Cardiac fibroblast (primary cell): ENCODE data around the gene RAB11B.
"Not testable (repeated sequence)": the region's sequence is repeated elsewhere in the genome, so short reads cannot be mapped to it uniquely, and the experiment has no call there.

Experiments
- DNase-seq, 2 donors: peaks; one replicate each; pipeline versions ENCODE4 v3.0.0 to v3.0.0-alpha.2; 2010; ENCODE audit warnings: low read depth in 2 of 2
- H3K4me3 ChIP-seq, 2 donors: replicated peaks in 1 of 2; 1 replicate in 1 of 2; 2 replicates in 1 of 2; pipeline ENCODE4 v1.5.1; 2011; ENCODE audit warnings: low read depth in 2 of 2, low read length in 2 of 2, mild to moderate bottlenecking in 2 of 2, moderate library complexity in 1 of 2
- CTCF ChIP-seq: IDR thresholded peaks from one replicate; pipeline ENCODE4 v1.5.1; 2011; ENCODE audit warnings: low read depth, mild to moderate bottlenecking, low read length, inconsistent platforms

The RAB11B gene

DNA sequence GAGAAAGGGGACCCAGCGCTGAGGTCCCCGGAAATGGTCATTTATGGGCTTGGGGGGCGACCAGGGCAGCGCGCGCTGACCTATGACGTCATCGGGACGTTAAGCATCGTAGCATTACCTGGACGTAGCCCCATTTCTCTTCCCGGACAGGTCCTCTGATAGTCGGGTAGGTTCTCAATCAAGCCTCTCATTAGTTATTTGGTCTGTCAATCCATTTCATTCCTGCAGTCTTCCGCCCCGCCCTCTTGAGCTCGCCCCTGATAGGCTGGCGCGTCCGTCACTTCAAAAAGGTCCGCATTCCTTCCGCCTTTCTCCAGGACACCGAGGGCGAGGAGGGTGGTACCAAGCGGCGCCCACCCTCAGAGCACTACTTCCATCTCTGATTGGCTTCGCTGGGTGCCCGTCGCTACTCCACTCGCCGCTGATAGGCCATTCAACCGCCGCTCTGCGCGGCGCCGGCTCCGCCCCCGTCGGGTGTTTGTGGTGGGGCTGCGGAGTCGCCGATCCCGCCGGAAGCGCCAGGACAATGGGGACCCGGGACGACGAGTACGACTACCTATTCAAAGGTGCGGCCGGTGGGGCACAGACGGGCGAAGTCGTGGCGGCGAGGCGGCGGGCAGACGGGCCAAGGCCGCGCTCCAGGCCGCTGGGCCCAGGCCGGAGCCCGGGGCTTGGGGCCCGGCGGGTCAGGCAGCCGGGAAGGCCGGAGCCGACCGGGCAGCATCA, at the start of gene RAB11B:
TSS of gene RAB11B (plus strand) at position 470 of the 726 bp plus-strand sequence. CDS start at position 527, 57 bp downstream.
- H3K4me3 ChIP-seq: peak within 1 kb of the TSS; percentile 63 to 73
- peak; percentile 100 for DNase-seq
- TF ChIP-seq CTCF: no peak

GRCh38 chr19:8341504-8341903, 48.7 kb upstream of the RAB11B start:
- not testable (repeated sequence) for DNase-seq, H3K4me3 ChIP-seq

DNA sequence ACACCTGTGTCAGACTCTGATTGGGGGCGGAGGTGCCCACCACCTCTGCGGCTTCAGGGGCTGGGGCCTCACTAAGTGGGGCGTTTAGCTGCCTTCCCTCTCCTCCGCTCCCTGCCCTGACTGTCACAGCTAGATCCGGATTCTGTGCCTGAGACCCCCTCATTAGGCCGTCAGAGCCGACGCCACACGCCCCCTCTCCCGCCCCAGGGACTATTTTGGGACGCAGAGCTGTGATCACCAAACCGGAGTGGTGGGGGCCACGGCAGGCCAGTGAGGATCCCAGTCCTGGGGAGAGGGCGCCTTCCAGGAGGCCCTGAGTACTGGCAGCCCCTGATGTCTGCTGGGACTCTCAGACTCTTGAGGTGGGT, 47.9 kb upstream of the RAB11B start:
- DNase-seq: no peak
- peak overlapping the region in 1 of 2 donors; percentile 21 for H3K4me3 ChIP-seq
- no peak for TF ChIP-seq CTCF

DNA sequence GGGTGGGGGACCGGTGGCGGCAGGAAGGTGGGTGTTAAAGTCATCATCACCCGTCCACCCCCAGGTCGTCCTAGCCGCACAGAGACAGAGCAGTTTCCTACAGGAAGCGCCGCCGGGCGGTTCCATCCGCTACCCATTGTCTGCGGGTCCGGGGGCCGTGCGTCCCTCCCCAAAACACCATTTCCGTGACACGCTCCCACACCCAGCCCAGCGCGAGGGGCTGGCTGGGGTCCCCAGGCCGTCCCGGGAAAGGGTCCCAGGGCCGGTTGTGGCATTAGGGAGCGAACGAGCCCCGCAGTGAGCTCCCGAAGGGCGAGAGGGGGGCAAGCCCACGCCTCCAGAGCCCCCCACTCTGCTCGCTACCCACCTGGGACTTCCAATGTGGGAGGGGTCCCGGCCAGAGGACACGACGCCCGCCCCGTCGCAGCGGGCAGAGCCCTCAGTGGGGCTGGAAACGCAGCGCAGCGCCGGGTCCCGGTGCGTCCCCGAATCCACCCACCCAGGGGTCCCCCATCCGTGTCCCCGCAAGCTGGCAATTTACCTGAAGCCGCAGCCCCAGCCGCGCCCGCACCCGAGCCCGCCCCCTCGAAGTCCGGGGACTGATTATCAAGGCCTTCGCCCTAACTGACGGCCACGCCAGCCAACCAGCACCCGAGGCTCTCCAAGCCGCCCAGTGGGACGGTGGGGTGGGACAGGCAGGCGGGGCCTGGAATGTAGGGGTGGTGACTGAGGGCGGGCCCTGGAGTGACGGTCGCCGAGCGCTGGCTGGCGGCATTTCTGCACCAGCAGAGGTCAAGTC, 47.3 kb upstream of the RAB11B start, which contains the start of gene KANK3:
TSS of gene KANK3 (minus strand) at position 579 of the 799 bp plus-strand sequence. CDS start 5,434 bp downstream, outside the sequence.
- no peak for TF ChIP-seq CTCF
- H3K4me3 ChIP-seq: peak within 1 kb of the TSS; percentile 43 to 55
- peak; percentile 97 for DNase-seq

DNA sequence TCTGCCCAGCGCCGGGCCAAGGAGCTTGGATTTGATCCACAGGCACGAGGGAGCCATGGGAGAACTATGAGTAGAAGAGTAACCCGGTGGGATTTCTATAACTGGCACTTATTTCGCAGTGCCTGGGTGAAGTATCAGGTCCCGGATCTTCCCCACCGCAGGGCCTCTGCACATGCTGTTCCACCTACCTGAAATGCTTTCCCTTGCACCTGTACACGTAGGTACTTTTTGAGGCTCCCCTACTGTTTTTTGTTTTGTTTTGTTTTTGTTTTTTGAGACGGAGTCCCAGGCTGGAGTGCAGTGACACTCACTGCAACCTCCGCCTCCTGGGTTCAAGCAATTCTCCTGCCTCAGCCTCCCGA, 46.7 kb upstream of the RAB11B start:
- H3K4me3 ChIP-seq: peak overlapping the region; percentile 43 to 55
- DNase-seq: no peak
- TF ChIP-seq CTCF: no peak

GRCh38 chr19:8349629-8350372, 40.4 kb upstream of the RAB11B start:
- not testable (repeated sequence) for H3K4me3 ChIP-seq, DNase-seq

- peak overlapping the region in 1 of 2 donors; percentile 26 for H3K4me3 ChIP-seq
- peak; percentile 61 to 65 for DNase-seq
- no peak for TF ChIP-seq CTCF
Observed at GRCh38 chr19:8352134-8352827, 37.9 kb upstream of the RAB11B start.

DNA sequence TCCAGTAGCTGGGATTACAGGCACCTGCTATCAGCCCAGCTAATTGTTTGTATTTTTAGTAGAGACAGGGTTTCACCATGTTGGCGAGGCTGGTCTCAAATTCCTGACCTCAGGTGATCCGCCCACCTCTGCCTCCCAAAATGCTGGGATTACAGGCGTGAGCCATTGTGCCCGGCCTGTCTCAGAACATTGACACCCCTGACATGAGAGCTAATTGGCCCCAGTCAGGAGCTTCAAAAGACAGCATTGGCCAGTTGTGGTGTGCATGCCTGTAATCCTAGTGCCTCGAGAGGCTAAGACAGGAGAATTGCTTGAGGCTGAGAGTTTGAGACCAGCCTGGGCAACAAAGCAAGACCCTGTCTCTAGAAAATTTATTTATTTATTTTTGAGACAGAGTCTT, 37.3 kb upstream of the RAB11B start:
- not testable (repeated sequence) for DNase-seq, H3K4me3 ChIP-seq
